Tibial artery (tissue), 4 donors: ENCODE measurements around the gene LRRTM1.

Experiments
- DNase-seq, 2 donors: peaks; one replicate each; pipeline ENCODE4 v3.0.0-alpha.2; 2019
- H3K27ac ChIP-seq, 2 donors: fragments of 200-600 bp; sonication (generic) in 1 of 2; 1 replicate in 1 of 2; 2 replicates in 1 of 2; pipeline ENCODE4 v1.5.1; 2018 to 2019; ENCODE audit warnings: mild to moderate bottlenecking in 1 of 2
- H3K27me3 ChIP-seq, 2 donors: fragments of 200-600 bp; sonication (generic) in 1 of 2; one replicate each; pipeline versions ENCODE4 v1.5.1 to v1.6.0; 2016 to 2019
- H3K36me3 ChIP-seq, 3 donors: fragments of 200-600 bp; sonication (generic) in 2 of 3; one replicate each; pipeline ENCODE4 v1.5.1; 2016 to 2019; ENCODE audit warnings: mild to moderate bottlenecking in 2 of 3
- H3K4me1 ChIP-seq, 4 donors: fragments of 200-600 bp; sonication (generic) in 2 of 4; 1 replicate in 3 of 4; 2 replicates in 1 of 4; pipeline ENCODE4 v1.5.1; 2016 to 2019
- H3K4me3 ChIP-seq, 2 donors: fragments of 200-600 bp; sonication (generic) in 1 of 2; 1 replicate in 1 of 2; 2 replicates in 1 of 2; pipeline ENCODE4 v1.5.1; 2018 to 2019; ENCODE audit warnings: mild to moderate bottlenecking in 2 of 2
- H3K9me3 ChIP-seq, 3 donors: fragments of 200-600 bp; sonication (generic) in 1 of 3; one replicate each; pipeline ENCODE4 v1.5.1; 2016 to 2019
- CTCF ChIP-seq, 2 experiments: fragments of 200-600 bp in 1 of 2; fragments of 450-650 bp in 1 of 2; IDR thresholded peaks; one replicate each; pipeline ENCODE4 v1.5.1; 2017 to 2019; ENCODE audit warnings: antibody characterized with exemption in 2 of 2, mild to moderate bottlenecking in 1 of 2, moderate library complexity in 1 of 2
- intact Hi-C: fragments of 100-400 bp; cut with DNase I; formaldehyde crosslinking; loops from one replicate; pipeline ENCODE4 v1.15.0; 2023; ENCODE audit warnings: low total_unique reads

The LRRTM1 gene

GRCh38 chr2:80322311-80322920, 17.9 kb upstream of the LRRTM1 start:
- intact Hi-C loops, result no loop called here
- Histone ChIP-seq H3K27me3 (peaks cover 0 to 17% of the 10 kb centered on the region in 2 donors), H3K9me3 (no peaks in the 10 kb centered on the region), H3K36me3 (no peaks in the 10 kb centered on the region), H3K4me3 (no peak overlapping the region), H3K27ac (no peak overlapping the region), H3K4me1 (no peaks in the 10 kb centered on the region)
- no peak for DNase-seq
- TF ChIP-seq CTCF (IDR thresholded peaks at IDR 0.05), result no peak

- no peak for TF ChIP-seq CTCF (IDR thresholded peaks at IDR 0.05)
- Histone ChIP-seq H3K4me3 (no peak overlapping the region), H3K27ac (no peak overlapping the region), H3K27me3 (no peaks in the 10 kb centered on the region), H3K36me3 (no peaks in the 10 kb centered on the region), H3K4me1 (no peaks in the 10 kb centered on the region), H3K9me3 (no peaks in the 10 kb centered on the region)
- intact Hi-C loops, result no loop called here
- DNase-seq, result no peak
Measured at GRCh38 chr2:80312282-80312839, 7.8 kb upstream of the LRRTM1 start.

DNA sequence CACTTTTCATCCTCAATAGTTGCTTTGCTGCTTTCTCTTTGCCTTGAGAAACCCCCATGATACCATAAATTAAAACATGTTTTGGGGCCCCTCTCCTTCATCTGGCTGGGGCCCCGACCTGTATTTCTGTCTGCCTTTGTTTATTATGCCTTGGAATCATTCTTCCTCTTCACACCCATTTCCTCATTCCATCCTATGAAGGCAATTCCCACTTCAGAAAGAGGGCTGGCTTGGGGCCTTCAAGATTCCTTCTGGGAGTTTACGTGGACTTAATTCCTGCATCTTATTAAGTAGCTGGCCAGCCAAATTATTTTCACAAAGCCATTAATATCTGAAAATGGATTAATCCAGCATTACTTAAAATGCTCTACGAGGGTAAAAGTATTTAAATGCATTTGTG, 6.8 kb upstream of the LRRTM1 start:
- Histone ChIP-seq H3K27ac (no peak overlapping the region), H3K36me3 (no peaks in the 10 kb centered on the region), H3K27me3 (no peaks in the 10 kb centered on the region), H3K9me3 (no peaks in the 10 kb centered on the region), H3K4me1 (no peaks in the 10 kb centered on the region), H3K4me3 (no peak overlapping the region)
- no peak for DNase-seq
- no peak for TF ChIP-seq CTCF (IDR thresholded peaks at IDR 0.05)
- intact Hi-C loops, result no loop called here

- H3K27me3 ChIP-seq, result peaks cover 0 to 35% of the 10 kb centered on the region in 2 donors
- no peak for DNase-seq
- H3K9me3 ChIP-seq, result no peaks in the 10 kb centered on the region
- no peaks in the 10 kb centered on the region for H3K36me3 ChIP-seq
- intact Hi-C loops, result no loop called here
- no peak for TF ChIP-seq CTCF (IDR thresholded peaks at IDR 0.05)
- H3K4me3 ChIP-seq, result no peak overlapping the region
- no peak overlapping the region for H3K27ac ChIP-seq
- peaks cover 0 to 17% (median 6%) of the 10 kb centered on the region in 4 donors for H3K4me1 ChIP-seq
Measured at GRCh38 chr2:80303006-80303908, 1.3 kb downstream of the LRRTM1 start.

DNA sequence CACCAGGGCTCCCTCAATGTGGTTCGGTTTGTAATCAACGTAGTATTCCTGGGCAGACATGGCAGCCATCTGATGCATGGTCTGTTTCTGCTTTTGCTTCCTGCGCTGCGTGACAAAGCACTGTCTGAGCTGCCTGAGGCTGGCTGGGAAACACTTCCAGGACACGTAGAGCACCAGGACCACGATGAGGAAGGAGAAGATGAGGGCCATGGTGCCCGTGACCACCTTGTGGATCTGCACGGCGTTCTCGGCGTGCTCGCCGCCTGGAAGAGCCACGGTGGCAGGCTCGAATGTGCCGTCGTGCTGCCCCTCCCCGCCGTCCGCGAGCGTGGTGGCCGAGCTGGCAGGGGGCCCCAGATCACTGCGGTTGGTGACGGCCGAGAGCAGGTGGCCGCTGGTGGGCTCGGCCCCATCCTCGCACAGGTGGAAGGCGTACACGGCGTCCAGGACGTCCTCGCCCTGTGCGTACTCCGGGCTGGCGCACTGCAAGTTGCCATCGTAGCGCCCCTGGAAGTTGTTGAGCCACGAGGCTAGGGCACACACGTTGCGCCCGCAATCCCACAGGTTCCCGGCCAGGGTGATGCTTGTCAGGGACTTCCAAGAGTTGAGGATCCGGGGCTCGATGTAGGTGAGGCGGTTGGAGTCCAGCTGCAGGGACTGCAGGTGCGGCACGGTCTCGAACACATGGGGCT, 2.1 kb downstream of the LRRTM1 start:
- DNase-seq, result no peak

More for the DNA sequence above, 2.1 kb downstream of the LRRTM1 start:
- Histone ChIP-seq H3K9me3 (no peaks in the 10 kb centered on the region), H3K36me3 (no peaks in the 10 kb centered on the region), H3K27ac (no peak overlapping the region), H3K4me1 (peaks cover 0 to 17% (median 6%) of the 10 kb centered on the region in 4 donors), H3K27me3 (peaks cover 0 to 35% of the 10 kb centered on the region in 2 donors), H3K4me3 (no peak overlapping the region)
- intact Hi-C loops, result no loop called here
- TF ChIP-seq CTCF (IDR thresholded peaks at IDR 0.05), result no peak
